Measurements from ENCODE around the gene RPL18A. TPM values are rescaled to one million over a fixed set of nuclear protein-coding genes. Genes with fewer than 3 reads are reported as not detected.
A peak's percentile ranks its signal among the peaks of the same experiment; 100 is the strongest.

RPL18A gene
- total RNA-seq, 1 experiment from 2014 or later, result 1,852 TPM

GRCh38 chr19:17830567-17831418 is 28.9 kb upstream of the RPL18A start:
- intact Hi-C loops (cut with micrococcal nuclease; ENCODE audit: unreplicated experiment), result no loop called here
- no peaks in the 10 kb centered on the region for H3K27me3 ChIP-seq (replicated peaks; ENCODE audit: insufficient read depth, low read depth, low read length, poor library complexity)
- TF ChIP-seq EZH2 (IDR thresholded peaks at IDR 0.05; ENCODE audit: borderline replicate concordance, low read depth, low read length, poor library complexity, severe bottlenecking) (no peak), CTCF (conservative IDR thresholded peaks at IDR 0.05; ENCODE audit: low read depth, low read length) (no peak)
- no peak overlapping the region for H3K27ac ChIP-seq (ENCODE audit: low read depth, low read length, poor library complexity, severe bottlenecking)
- H3K36me3 ChIP-seq (ENCODE audit: insufficient read depth, low read length, poor library complexity, severe bottlenecking), result no peaks in the 10 kb centered on the region
- no peak overlapping the region for H3K4me3 ChIP-seq (ENCODE audit: low read depth, low read length, poor library complexity, severe bottlenecking)
- no peaks in the 10 kb centered on the region for H3K9me3 ChIP-seq (ENCODE audit: low read depth, low read length, poor library complexity, severe bottlenecking)
- CTCF ChIA-PET, result interaction anchor here (0.5 kb wide), 1 partner anchor 728 kb away, joined by 3 read pairs; no protein-coding TSS in a partner anchor
- no TSS peak for BruUV-seq (replicated peaks)
- peak; percentile 40 for DNase-seq (ENCODE audit: low spot score)
- POLR2A ChIA-PET (ENCODE audit: low non-redundant PET), result no interaction called here
- no peaks in the 10 kb centered on the region for H3K4me1 ChIP-seq (ENCODE audit: insufficient read depth, low read length, poor library complexity, severe bottlenecking)

GRCh38 chr19:17831419-17831888 is 28.3 kb upstream of the RPL18A start:
- intact Hi-C loops (cut with micrococcal nuclease; ENCODE audit: unreplicated experiment), result no loop called here
- Histone ChIP-seq H3K36me3 (ENCODE audit: insufficient read depth, low read length, poor library complexity, severe bottlenecking) (no peaks in the 10 kb centered on the region), H3K4me3 (ENCODE audit: low read depth, low read length, poor library complexity, severe bottlenecking) (no peak overlapping the region), H3K27me3 (replicated peaks; ENCODE audit: insufficient read depth, low read depth, low read length, poor library complexity) (no peaks in the 10 kb centered on the region), H3K27ac (ENCODE audit: low read depth, low read length, poor library complexity, severe bottlenecking) (no peak overlapping the region), H3K4me1 (ENCODE audit: insufficient read depth, low read length, poor library complexity, severe bottlenecking) (no peaks in the 10 kb centered on the region), H3K9me3 (ENCODE audit: low read depth, low read length, poor library complexity, severe bottlenecking) (no peaks in the 10 kb centered on the region)
- BruUV-seq (replicated peaks), result no TSS peak
- ChIA-PET POLR2A (ENCODE audit: low non-redundant PET) (no interaction called here), CTCF (interaction anchor here (0.5 kb wide), 1 partner anchor 729 kb away, joined by 3 read pairs; no protein-coding TSS in a partner anchor)
- no peak for DNase-seq (ENCODE audit: low spot score)
- no peak for TF ChIP-seq CTCF (conservative IDR thresholded peaks at IDR 0.05; ENCODE audit: low read depth, low read length)
- TF ChIP-seq EZH2 (IDR thresholded peaks at IDR 0.05; ENCODE audit: borderline replicate concordance, low read depth, low read length, poor library complexity, severe bottlenecking), result no peak

- H3K36me3 ChIP-seq (ENCODE audit: insufficient read depth, low read length, poor library complexity, severe bottlenecking), result no peaks in the 10 kb centered on the region
- H3K4me3 ChIP-seq (ENCODE audit: low read depth, low read length, poor library complexity, severe bottlenecking), result no peak overlapping the region
- CTCF ChIA-PET, result no interaction called here
- POLR2A ChIA-PET (ENCODE audit: low non-redundant PET), result no interaction called here
- no peak for DNase-seq (ENCODE audit: low spot score)
- BruUV-seq (replicated peaks), result no TSS peak
- intact Hi-C loops (cut with micrococcal nuclease; ENCODE audit: unreplicated experiment), result no loop called here
- no peak for TF ChIP-seq EZH2 (IDR thresholded peaks at IDR 0.05; ENCODE audit: borderline replicate concordance, low read depth, low read length, poor library complexity, severe bottlenecking)
- no peaks in the 10 kb centered on the region for H3K27me3 ChIP-seq (replicated peaks; ENCODE audit: insufficient read depth, low read depth, low read length, poor library complexity)
- no peak overlapping the region for H3K27ac ChIP-seq (ENCODE audit: low read depth, low read length, poor library complexity, severe bottlenecking)
- no peaks in the 10 kb centered on the region for H3K9me3 ChIP-seq (ENCODE audit: low read depth, low read length, poor library complexity, severe bottlenecking)
- H3K4me1 ChIP-seq (ENCODE audit: insufficient read depth, low read length, poor library complexity, severe bottlenecking), result no peaks in the 10 kb centered on the region
These were observed 27.1 kb upstream of the RPL18A start for GRCh38 chr19:17832443-17833208.
